HG02642 (cell line): ENCODE measurements around the gene TP63.

Experiments
- ATAC-seq: cut with Tn5 transposase; IDR thresholded peaks from one replicate; pipeline ENCODE4 v1.9.1; 2021; ENCODE audit warnings: mild to moderate bottlenecking; ENCODE audit not compliant: unreplicated experiment, poor library complexity

The TP63 gene

GRCh38 chr3:189901481-189901880 is 270.3 kb downstream of the TP63 start:
- ATAC-seq = no peak

- no peak for ATAC-seq
Observed at GRCh38 chr3:189902230-189903186, 271.3 kb downstream of the TP63 start.

DNA sequence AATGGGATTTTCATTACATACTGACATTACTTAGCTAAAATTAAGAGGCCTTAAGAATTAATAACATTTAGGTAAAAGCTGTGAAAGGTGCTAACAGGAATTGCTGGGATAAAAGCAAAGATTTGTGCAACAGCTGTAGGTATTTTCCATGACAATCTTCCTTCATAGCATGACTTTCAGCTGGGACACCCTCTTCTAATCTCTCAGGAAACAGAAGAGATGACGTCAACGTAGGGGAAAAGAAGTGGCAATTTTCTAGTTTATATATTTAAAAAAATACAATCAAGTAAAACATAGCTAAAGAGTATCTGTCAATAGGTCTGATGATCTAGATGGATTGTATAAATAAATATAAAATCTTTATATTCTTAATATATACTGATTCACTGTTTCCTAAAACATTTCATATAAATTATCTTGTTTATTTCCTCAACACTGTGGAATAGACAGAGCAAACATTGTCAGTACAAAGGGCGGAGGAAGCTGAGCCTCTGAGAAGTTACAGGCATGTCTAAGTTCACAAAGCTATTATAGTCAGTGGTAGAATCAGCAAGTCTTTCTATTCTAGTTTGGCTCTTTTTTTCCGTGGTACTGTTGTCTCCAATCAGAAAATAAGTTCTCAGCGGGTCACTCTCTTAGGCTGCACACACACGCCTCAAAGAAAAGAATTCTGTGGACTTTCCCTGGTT is 272.5 kb downstream of the TP63 start:
- ATAC-seq = no peak

GRCh38 chr3:189907803-189908202 is 276.6 kb downstream of the TP63 start:
- ATAC-seq = no peak

DNA sequence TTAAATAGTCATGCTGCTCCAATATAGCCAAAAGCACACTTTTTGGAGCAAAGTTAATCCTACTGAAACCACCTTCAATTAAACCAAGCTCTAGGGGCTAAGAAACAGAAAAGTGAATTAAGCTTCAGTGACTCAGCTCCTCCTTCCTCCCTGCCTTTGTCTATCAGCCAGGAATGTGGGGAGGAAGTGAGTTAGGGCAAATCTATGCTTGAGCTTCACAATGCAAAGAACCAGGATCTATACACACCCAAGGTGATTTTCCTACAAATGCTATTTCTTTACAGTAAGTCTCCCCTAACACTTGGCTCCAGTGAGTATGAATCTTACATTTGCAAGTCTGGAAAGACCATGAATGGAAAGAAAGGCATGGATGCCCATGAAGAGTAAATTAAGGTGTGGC is 277.5 kb downstream of the TP63 start:
- ATAC-seq = no peak

DNA sequence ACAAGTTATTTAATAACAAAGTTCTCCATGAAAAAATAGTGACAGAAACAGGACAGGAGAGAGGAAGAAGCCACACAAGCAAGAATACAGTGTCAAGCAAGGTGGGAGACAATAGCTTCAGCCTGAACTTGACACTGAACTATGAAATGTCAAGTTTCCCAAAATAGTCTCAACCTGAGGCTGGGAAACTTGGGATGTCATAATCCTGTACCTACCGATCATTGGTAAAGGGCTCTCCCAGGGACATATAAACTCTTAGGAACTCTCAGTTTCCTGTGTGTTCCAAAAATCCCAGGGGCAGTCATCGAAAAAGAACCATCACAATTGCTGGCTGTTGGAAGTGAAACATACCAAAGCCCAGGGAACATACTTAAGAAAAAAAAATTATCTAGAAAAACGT is 277.9 kb downstream of the TP63 start:
- ATAC-seq = no peak

- ATAC-seq = no peak
Observed at GRCh38 chr3:189909573-189909972, 278.4 kb downstream of the TP63 start.

GRCh38 chr3:189911001-189911400 is 279.8 kb downstream of the TP63 start:
- ATAC-seq = no peak

- no peak for ATAC-seq
Observed at GRCh38 chr3:189914799-189915198, 283.6 kb downstream of the TP63 start.

DNA sequence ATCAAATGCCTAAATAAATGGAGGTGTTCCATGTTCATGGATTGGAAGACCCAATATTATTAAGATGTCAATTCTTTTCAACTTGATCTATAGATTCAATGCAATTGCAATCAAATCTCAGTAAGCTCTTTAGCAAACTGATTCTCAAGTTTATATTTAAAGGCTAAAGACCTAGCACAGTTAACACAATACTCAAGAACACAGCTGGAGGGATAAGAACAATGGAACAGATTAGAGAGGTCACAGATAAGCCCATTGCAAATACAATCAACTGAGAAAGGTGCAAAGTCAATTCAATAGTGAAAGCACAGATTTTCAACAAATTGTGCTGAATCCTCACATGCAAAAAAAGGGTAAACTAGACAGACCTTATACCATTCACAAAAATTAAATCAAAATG is 290.6 kb downstream of the TP63 start:
- no peak for ATAC-seq

DNA sequence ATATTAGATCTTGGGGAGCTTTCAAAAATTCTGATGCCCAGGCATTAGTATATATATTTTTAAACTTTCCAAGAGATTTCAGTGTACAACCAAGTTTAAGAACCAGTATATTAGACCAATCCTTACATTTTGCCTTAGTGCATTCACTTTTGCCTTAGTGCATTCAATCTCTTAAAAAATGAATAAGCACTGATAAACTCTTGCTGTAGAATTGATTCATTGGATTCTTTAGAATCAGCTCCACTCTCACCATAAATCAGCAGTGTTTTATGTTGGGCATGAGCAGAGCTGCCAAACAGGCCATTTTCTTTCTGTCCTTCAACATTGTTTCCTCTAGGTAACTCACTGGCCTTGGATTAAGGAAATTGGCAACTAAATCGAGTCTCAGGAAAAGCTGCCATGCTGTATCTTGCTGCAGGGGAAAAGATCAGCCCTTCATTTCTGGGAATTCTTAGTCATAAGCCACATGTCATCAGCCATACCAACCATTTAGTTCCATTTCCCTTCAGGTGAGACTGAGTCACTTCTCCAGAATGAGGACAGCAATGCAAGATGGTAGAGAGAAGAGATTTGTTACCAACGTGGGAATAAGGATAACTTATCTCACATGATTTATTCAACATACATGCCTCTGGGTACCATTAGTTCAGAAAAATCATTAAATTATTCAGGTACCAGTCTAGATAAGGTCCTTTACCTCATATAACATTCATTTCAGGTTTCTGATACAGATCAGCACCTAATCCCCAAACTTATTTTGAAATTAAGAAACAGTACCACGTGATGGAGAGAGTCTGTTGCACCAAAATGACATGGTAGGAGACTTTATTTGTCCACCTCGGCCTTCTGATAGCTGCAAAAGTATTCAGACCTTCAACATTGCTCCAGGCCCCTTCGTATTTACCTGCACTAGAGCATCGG is 297.0 kb downstream of the TP63 start:
- no peak for ATAC-seq

GRCh38 chr3:189936201-189936945 is 305.2 kb downstream of the TP63 start:
- ATAC-seq = no peak

DNA sequence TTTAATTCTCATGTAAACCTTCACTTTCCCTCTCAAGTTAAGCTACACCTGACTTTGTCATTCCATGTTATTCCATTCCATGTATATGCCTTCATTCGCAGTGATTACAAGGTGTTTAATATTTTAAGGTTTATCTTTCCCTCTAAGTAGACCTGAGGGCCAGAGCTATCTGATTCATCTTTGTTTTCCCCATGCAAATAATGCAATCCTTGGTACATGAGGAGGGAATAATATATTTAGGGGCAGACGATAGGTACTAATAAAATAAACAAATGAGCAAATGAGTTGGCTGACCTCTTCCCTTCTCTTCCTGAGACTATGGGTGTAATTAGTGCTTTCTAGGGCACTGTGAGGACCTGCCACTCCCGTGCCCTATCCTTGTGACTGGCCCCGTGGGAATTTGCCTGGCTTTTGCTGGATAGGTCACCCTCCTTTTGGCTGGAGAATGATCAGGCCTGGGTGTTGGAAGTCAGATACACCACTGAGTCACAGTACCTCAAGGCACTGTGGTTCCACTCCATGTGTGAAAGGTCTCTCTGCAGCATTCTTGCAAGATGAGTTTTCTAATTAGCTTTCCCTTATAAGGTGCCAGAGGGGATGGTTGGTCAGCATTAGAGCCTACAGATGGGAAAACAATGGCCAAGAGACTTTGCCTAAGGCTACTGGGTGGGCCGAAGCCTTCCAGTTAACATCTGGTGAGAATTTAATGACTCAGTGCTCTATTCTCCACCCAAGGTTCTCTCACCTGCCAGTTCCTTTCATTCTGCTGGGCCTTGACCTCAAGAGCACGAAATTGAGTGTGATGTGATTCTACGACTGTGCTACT is 306.3 kb downstream of the TP63 start:
- no peak for ATAC-seq

DNA sequence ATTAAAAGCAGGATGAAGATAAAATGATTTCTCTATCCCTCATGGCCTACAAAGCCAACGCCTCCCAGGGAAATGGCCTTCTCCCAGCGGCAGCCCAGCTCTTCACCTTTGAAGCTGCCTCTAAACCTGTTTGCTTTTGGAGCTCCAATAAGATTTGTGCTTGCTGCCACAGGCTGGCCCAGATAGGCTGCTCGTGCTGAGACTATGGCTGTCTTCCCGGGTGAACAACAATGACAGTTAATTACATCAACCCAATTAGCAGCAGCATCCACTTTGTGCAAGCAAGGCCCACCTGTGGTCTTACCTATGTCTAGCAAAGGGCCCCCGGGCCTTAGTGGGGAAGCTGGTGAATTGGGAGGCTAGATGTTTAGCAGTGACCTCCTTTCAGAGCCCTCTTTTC is 309.9 kb downstream of the TP63 start:
- no peak for ATAC-seq

- no peak for ATAC-seq
Observed at GRCh38 chr3:189941679-189942078, 310.5 kb downstream of the TP63 start.

DNA sequence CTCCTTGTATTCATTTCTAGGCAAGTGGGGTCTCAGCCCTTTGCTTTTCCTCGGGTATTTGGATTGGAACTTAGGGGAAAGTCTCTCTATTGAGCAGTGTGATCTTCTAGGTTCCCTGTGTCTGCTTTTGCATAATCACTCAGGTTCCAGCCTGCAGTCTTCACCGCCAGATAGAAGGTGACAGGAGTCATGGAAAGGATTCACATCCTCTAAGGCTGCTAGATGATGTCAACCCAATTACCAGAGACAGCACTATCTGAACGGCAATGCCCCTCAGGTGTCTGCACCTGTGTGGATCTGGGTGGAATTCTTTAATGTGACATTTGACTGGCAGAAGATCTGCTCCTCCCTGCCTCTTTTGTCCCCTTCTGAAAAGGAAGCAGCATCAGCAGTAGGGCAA is 311.8 kb downstream of the TP63 start:
- ATAC-seq = no peak

GRCh38 chr3:189944285-189945145 is 313.3 kb downstream of the TP63 start:
- no peak for ATAC-seq
